ENCODE results near the gene SCYL1. TPM values are rescaled to one million over a fixed set of nuclear protein-coding genes. Genes with fewer than 3 reads are reported as not detected.

The SCYL1 gene
- total RNA-seq, 1 experiment from 2014 or later, result 54.7 TPM

GRCh38 chr11:65501472-65502273, 23.2 kb upstream of the SCYL1 start:
- H2BK15ac ChIP-seq (ENCODE audit: low read depth, low read length), result no peak overlapping the region
- no peak overlapping the region for H4K91ac ChIP-seq (ENCODE audit: insufficient read length, low read depth, low read length)
- no peak overlapping the region for H2AFZ ChIP-seq (ENCODE audit: low read length)
- H3K9ac ChIP-seq (ENCODE audit: extremely low read depth, insufficient read length, low read length), result peak overlapping the region; percentile 97
- H3K27ac ChIP-seq (ENCODE audit: insufficient read length, low read depth, low read length), result no peak overlapping the region
- peaks cover 42% of the 10 kb centered on the region for H3K79me2 ChIP-seq (ENCODE audit: insufficient read depth, low read length)
- Mint-ChIP-seq H3K4me3 (no peak overlapping the region), H3K9me3 (peaks cover 2 to 3% of the 10 kb centered on the region in 2 experiments; a peak in 3 of 5 replicates), H3K27ac (peak overlapping the region in 2 of 3 experiments; percentile 8 to 68; a peak in 3 of 7 replicates), H3K4me1 (peaks cover 34 to 45% of the 10 kb centered on the region in 2 experiments), H3K27me3 (ENCODE audit: low read depth) (no peaks in the 10 kb centered on the region), H3K36me3 (ENCODE audit: insufficient read depth in 1 of 3, low read depth in 3 of 3) (peaks cover 0 to 33% (median 30%) of the 10 kb centered on the region in 3 experiments; a peak in 5 of 7 replicates)
- WGBS (ENCODE audit: extremely low coverage, insufficient read length, low lambda C conversion rate), result no CpG with 5 or more reads among the region's 3 CpGs
- no peaks in the 10 kb centered on the region for H3K79me1 ChIP-seq (ENCODE audit: insufficient read depth, low read depth, low read length, poor library complexity, severe bottlenecking)
- H3K9me3 ChIP-seq (ENCODE audit: control insufficient read depth, low read depth, low read length), result no peaks in the 10 kb centered on the region
- no peak overlapping the region for H2BK5ac ChIP-seq (ENCODE audit: insufficient read length, low read length)
- no peak overlapping the region for H2AK5ac ChIP-seq (ENCODE audit: insufficient read length, low read length)
- H3K27me3 ChIP-seq (ENCODE audit: insufficient read depth, low read length), result no peaks in the 10 kb centered on the region
- H3K4me1 ChIP-seq (ENCODE audit: insufficient read depth, low read length), result no peaks in the 10 kb centered on the region; the same call in 1 of the 2 replicates
- peak overlapping the region; percentile 95 for H3K4me2 ChIP-seq (ENCODE audit: insufficient read depth, insufficient read length, low read length)
- H4K20me1 ChIP-seq (ENCODE audit: control insufficient read depth, insufficient read depth, insufficient read length), result no peaks in the 10 kb centered on the region
- no peak overlapping the region for H2BK20ac ChIP-seq (ENCODE audit: low read depth, low read length, poor library complexity, severe bottlenecking)
- TF ChIP-seq CTCF (conservative IDR thresholded peaks at IDR 0.05), result no peak
- no peak for DNase-seq
- peaks cover 26% of the 10 kb centered on the region for H3K23me2 ChIP-seq (ENCODE audit: insufficient read length, low read depth, low read length, poor library complexity, severe bottlenecking)
- H3T11ph ChIP-seq (ENCODE audit: low read length), result no peak overlapping the region
- H2BK120ac ChIP-seq (ENCODE audit: low read depth, low read length, poor library complexity, severe bottlenecking), result no peak overlapping the region
- H3K23ac ChIP-seq (ENCODE audit: insufficient read length, low read depth, low read length), result no peak overlapping the region
- no peak overlapping the region for H4K5ac ChIP-seq (ENCODE audit: insufficient read length, low read depth, low read length)
- H3K14ac ChIP-seq (ENCODE audit: insufficient read depth, low read length), result no peak overlapping the region
- no peak overlapping the region for H4K8ac ChIP-seq (replicated peaks; ENCODE audit: insufficient read length, low read depth, low read length)
- H3K18ac ChIP-seq (ENCODE audit: insufficient read length, low read depth, low read length), result peak overlapping the region; percentile 15
- H3K56ac ChIP-seq (ENCODE audit: insufficient read length, low read depth, low read length), result no peak overlapping the region
- H2BK12ac ChIP-seq (ENCODE audit: insufficient read length, low read depth, low read length), result no peak overlapping the region
- no peak overlapping the region for H3K4ac ChIP-seq (ENCODE audit: low read depth, low read length)
